HEK293 (cell line): ENCODE measurements around the gene CHST2.

ENCODE experiments used
- CTCF ChIA-PET: fragments of 350-600 bp; formaldehyde crosslinking; extraction: SDS; loops from one replicate; lab custom pipeline; 2021; ENCODE audit warnings: antibody characterized with exemption; lab: Yijun Ruan, JAX
- POLR2A ChIA-PET: fragments of 300-600 bp; formaldehyde crosslinking; extraction: SDS; loops from one replicate; lab custom pipeline; 2020; ENCODE audit warnings: antibody characterized with exemption, inconsistent platforms; lab: Yijun Ruan, JAX
- H3K27ac ChIP-seq: fragments of 200-500 bp; sonication (Bioruptor generic); 2 replicates; pipeline ENCODE4 v1.5.1; 2014; ENCODE audit warnings: low read depth, low read length, control low read depth, inconsistent platforms; ENCODE audit errors: extremely low read depth
- H3K36me3 ChIP-seq, 2 experiments: fragments of 200-500 bp in 1 of 2; sonication (Bioruptor generic) in 1 of 2; 1 replicate in 1 of 2; 2 replicates in 1 of 2; pipeline ENCODE4 v1.5.1; 2014 to 2017; ENCODE audit warnings: inconsistent platforms in 2 of 2, low read length in 2 of 2; ENCODE audit not compliant: control insufficient read depth in 2 of 2, insufficient read depth in 1 of 2
- H3K4me1 ChIP-seq: fragments of 200-500 bp; sonication (Bioruptor generic); 2 replicates; pipeline ENCODE4 v1.5.1; 2014; ENCODE audit warnings: mild to moderate bottlenecking, low read length, inconsistent platforms; ENCODE audit not compliant: control insufficient read depth, insufficient read depth
- H3K4me3 ChIP-seq: 2 replicates; pipeline ENCODE4 v1.5.1; 2011; ENCODE audit warnings: low read depth, mild to moderate bottlenecking, control low read depth, low read length, moderate library complexity
- H3K9me3 ChIP-seq: fragments of 200-500 bp; sonication (Bioruptor generic); 2 replicates; pipeline ENCODE4 v1.5.1; 2014; ENCODE audit warnings: low read depth, low read length, inconsistent platforms; ENCODE audit not compliant: control insufficient read depth, insufficient read depth
- BCL11A ChIP-seq: fragments of 450-650 bp; formaldehyde crosslinking; IDR thresholded peaks from 2 replicates; pipeline ENCODE4 v1.5.1; 2016; ENCODE audit warnings: low read depth, missing biosample characterization, missing genetic modification characterization
- GFI1B ChIP-seq: fragments of 450-650 bp; formaldehyde crosslinking; IDR thresholded peaks from 2 replicates; pipeline ENCODE4 v1.5.1; 2016; ENCODE audit warnings: missing biosample characterization, missing genetic modification characterization
- GLI2 ChIP-seq: fragments of 450-650 bp; formaldehyde crosslinking; IDR thresholded peaks from 2 replicates; pipeline ENCODE4; 2017; ENCODE audit warnings: missing biosample characterization, missing genetic modification characterization, low read depth, borderline replicate concordance
- PATZ1 ChIP-seq: fragments of 450-650 bp; formaldehyde crosslinking; IDR thresholded peaks from 2 replicates; pipeline ENCODE4 v1.5.1; 2016; ENCODE audit warnings: missing biosample characterization, missing genetic modification characterization
- YY1 ChIP-seq: fragments of 450-650 bp; formaldehyde crosslinking; IDR thresholded peaks from 2 replicates; pipeline ENCODE4 v1.5.1; 2018; ENCODE audit warnings: missing biosample characterization, missing genetic modification characterization
- ZBTB7A ChIP-seq: fragments of 450-650 bp; formaldehyde crosslinking; IDR thresholded peaks from 2 replicates; pipeline ENCODE4 v1.5.1; 2016; ENCODE audit warnings: low read depth, missing biosample characterization, missing genetic modification characterization
- ZNF114 ChIP-seq: fragments of 450-650 bp; formaldehyde crosslinking; IDR thresholded peaks from 2 replicates; pipeline ENCODE4 v1.5.0; 2017; ENCODE audit warnings: missing biosample characterization, missing genetic modification characterization
- ZNF169 ChIP-seq: fragments of 450-650 bp; formaldehyde crosslinking; IDR thresholded peaks from 2 replicates; pipeline ENCODE4 v1.5.1; 2016; ENCODE audit warnings: missing biosample characterization, missing genetic modification characterization
- ZNF184 ChIP-seq: fragments of 450-650 bp; IDR thresholded peaks from 2 replicates; pipeline ENCODE4 v1.5.1; 2018; ENCODE audit warnings: missing biosample characterization, mild to moderate bottlenecking, missing genetic modification characterization
- ZNF214 ChIP-seq: fragments of 450-650 bp; formaldehyde crosslinking; IDR thresholded peaks from 2 replicates; pipeline ENCODE4 v1.5.1; 2017; ENCODE audit warnings: missing biosample characterization, mild to moderate bottlenecking, missing genetic modification characterization, borderline replicate concordance
- ZNF24 ChIP-seq: fragments of 450-650 bp; formaldehyde crosslinking; IDR thresholded peaks from 2 replicates; pipeline ENCODE4 v1.5.1; 2016; ENCODE audit warnings: missing biosample characterization, missing genetic modification characterization
- ZNF311 ChIP-seq: fragments of 450-650 bp; formaldehyde crosslinking; IDR thresholded peaks from 2 replicates; pipeline ENCODE4 v1.5.1; 2017; ENCODE audit warnings: missing biosample characterization, missing genetic modification characterization, borderline replicate concordance
- ZNF324 ChIP-seq: fragments of 450-650 bp; formaldehyde crosslinking; IDR thresholded peaks from 2 replicates; pipeline ENCODE4 v1.5.1; 2016; ENCODE audit warnings: missing biosample characterization, missing genetic modification characterization
- ZNF37A ChIP-seq: fragments of 450-650 bp; IDR thresholded peaks from 2 replicates; pipeline ENCODE4 v1.5.1; 2018; ENCODE audit warnings: missing biosample characterization, missing genetic modification characterization
- ZNF394 ChIP-seq: fragments of 450-650 bp; formaldehyde crosslinking; IDR thresholded peaks from 2 replicates; pipeline ENCODE4 v1.5.1; 2016; ENCODE audit warnings: missing biosample characterization, missing genetic modification characterization, mild to moderate bottlenecking, moderate library complexity, borderline replicate concordance
- ZNF404 ChIP-seq: fragments of 450-650 bp; formaldehyde crosslinking; IDR thresholded peaks from 2 replicates; pipeline ENCODE4 v1.5.1; 2017; ENCODE audit warnings: missing biosample characterization, missing genetic modification characterization
- ZNF426 ChIP-seq: fragments of 450-650 bp; formaldehyde crosslinking; IDR thresholded peaks from 2 replicates; pipeline ENCODE4 v1.5.1; 2017; ENCODE audit warnings: missing biosample characterization, missing genetic modification characterization, mild to moderate bottlenecking, inconsistent platforms, moderate library complexity
- ZNF433 ChIP-seq: fragments of 450-650 bp; formaldehyde crosslinking; IDR thresholded peaks from 2 replicates; pipeline ENCODE4 v1.5.1; 2016; ENCODE audit warnings: missing biosample characterization, missing genetic modification characterization, low read depth
- ZNF518A ChIP-seq: fragments of 450-650 bp; formaldehyde crosslinking; conservative IDR thresholded peaks from 2 replicates; pipeline ENCODE4 v1.5.1; 2016; ENCODE audit warnings: low read depth, missing biosample characterization, missing genetic modification characterization
- ZNF560 ChIP-seq: fragments of 450-650 bp; formaldehyde crosslinking; IDR thresholded peaks from 2 replicates; pipeline ENCODE4 v1.5.1; 2017; ENCODE audit warnings: missing biosample characterization, missing genetic modification characterization, borderline replicate concordance
- ZNF585B ChIP-seq: fragments of 450-650 bp; formaldehyde crosslinking; IDR thresholded peaks from 2 replicates; pipeline ENCODE4 v1.5.1; 2016; ENCODE audit warnings: missing biosample characterization, missing genetic modification characterization
- ZNF624 ChIP-seq: fragments of 450-650 bp; formaldehyde crosslinking; IDR thresholded peaks from 2 replicates; pipeline ENCODE4 v1.5.1; 2017; ENCODE audit warnings: missing biosample characterization, missing genetic modification characterization
- ZNF658 ChIP-seq: fragments of 450-650 bp; formaldehyde crosslinking; IDR thresholded peaks from 2 replicates; pipeline ENCODE4; 2016; ENCODE audit warnings: missing biosample characterization, missing genetic modification characterization
- ZNF660 ChIP-seq: fragments of 450-650 bp; IDR thresholded peaks from 2 replicates; pipeline ENCODE4 v1.5.1; 2018; ENCODE audit warnings: missing biosample characterization, mild to moderate bottlenecking, missing genetic modification characterization
- ZNF707 ChIP-seq: fragments of 450-650 bp; formaldehyde crosslinking; IDR thresholded peaks from 2 replicates; pipeline ENCODE4 v1.5.1; 2016; ENCODE audit warnings: missing biosample characterization, missing genetic modification characterization
- ZNF768 ChIP-seq: fragments of 450-650 bp; formaldehyde crosslinking; IDR thresholded peaks from 2 replicates; pipeline ENCODE4 v1.5.1; 2018; ENCODE audit warnings: missing biosample characterization, mild to moderate bottlenecking, missing genetic modification characterization
- ZNF785 ChIP-seq: fragments of 450-650 bp; formaldehyde crosslinking; IDR thresholded peaks from 2 replicates; pipeline ENCODE4 v1.5.1; 2016; ENCODE audit warnings: missing biosample characterization, missing genetic modification characterization

The CHST2 gene

GRCh38 chr3:143123353-143123984 lies 3.9 kb downstream of the CHST2 start:
- Histone ChIP-seq H3K36me3 (peaks cover 0 to 5% of the 10 kb centered on the region in 2 experiments; a peak in 1 of 3 replicates), H3K4me3 (no peak overlapping the region), H3K27ac (no peak overlapping the region), H3K9me3 (no peaks in the 10 kb centered on the region), H3K4me1 (no peaks in the 10 kb centered on the region)
- POLR2A ChIA-PET: no interaction called here
- TF ChIP-seq ZBTB7A (no peak), ZNF169 (no peak), ZNF426 (no peak), ZNF214 (no peak), ZNF660 (tag by site-specific recombination) (no peak), ZNF433 (tag by site-specific recombination) (no peak), GFI1B (no peak), ZNF24 (tag by site-specific recombination) (no peak), ZNF658 (no peak), ZNF585B (tag by site-specific recombination) (no peak), ZNF518A (tag by site-specific recombination) (no peak), ZNF624 (tag by site-specific recombination) (no peak), ZNF404 (tag by site-specific recombination) (no peak), ZNF394 (no peak)
- CTCF ChIA-PET: interaction anchor here (0.5 kb wide), 1 partner anchor 521 kb away, joined by 3 read pairs; no protein-coding TSS in a partner anchor

- Histone ChIP-seq H3K27ac (no peak overlapping the region), H3K4me3 (no peak overlapping the region), H3K36me3 (peaks cover 0 to 5% of the 10 kb centered on the region in 2 experiments; a peak in 1 of 3 replicates), H3K9me3 (no peaks in the 10 kb centered on the region), H3K4me1 (no peaks in the 10 kb centered on the region)
- ChIA-PET POLR2A (no interaction called here), CTCF (interaction anchor here (0.5 kb wide), 1 partner anchor 12 kb away, joined by 3 read pairs; no protein-coding TSS in a partner anchor)
- TF ChIP-seq ZNF560 (tag by site-specific recombination) (no peak), GLI2 (tag by site-specific recombination) (no peak), ZNF426 (no peak), ZNF785 (tag by site-specific recombination) (no peak), ZNF114 (tag by site-specific recombination) (no peak), ZNF311 (tag by site-specific recombination) (no peak), PATZ1 (tag by site-specific recombination) (no peak), YY1 (no peak), ZNF37A (tag by site-specific recombination) (no peak), ZNF324 (no peak), ZNF768 (tag by site-specific recombination) (no peak), BCL11A (tag by site-specific recombination) (no peak), ZNF184 (tag by site-specific recombination) (no peak), ZNF707 (tag by site-specific recombination) (no peak)
Observed at GRCh38 chr3:143124601-143125520, 5.3 kb downstream of the CHST2 start.
